GM21576 (cell line): ENCODE data around the gene PTPA.
A peak's percentile ranks its signal among the peaks of the same experiment; 100 is the strongest.

ENCODE experiments used
- ATAC-seq: cut with Tn5 transposase; IDR thresholded peaks from one replicate; pipeline ENCODE4 v1.9.1; 2021; ENCODE audit warnings: mild to moderate bottlenecking, moderate library complexity; ENCODE audit not compliant: unreplicated experiment

Gene PTPA

DNA sequence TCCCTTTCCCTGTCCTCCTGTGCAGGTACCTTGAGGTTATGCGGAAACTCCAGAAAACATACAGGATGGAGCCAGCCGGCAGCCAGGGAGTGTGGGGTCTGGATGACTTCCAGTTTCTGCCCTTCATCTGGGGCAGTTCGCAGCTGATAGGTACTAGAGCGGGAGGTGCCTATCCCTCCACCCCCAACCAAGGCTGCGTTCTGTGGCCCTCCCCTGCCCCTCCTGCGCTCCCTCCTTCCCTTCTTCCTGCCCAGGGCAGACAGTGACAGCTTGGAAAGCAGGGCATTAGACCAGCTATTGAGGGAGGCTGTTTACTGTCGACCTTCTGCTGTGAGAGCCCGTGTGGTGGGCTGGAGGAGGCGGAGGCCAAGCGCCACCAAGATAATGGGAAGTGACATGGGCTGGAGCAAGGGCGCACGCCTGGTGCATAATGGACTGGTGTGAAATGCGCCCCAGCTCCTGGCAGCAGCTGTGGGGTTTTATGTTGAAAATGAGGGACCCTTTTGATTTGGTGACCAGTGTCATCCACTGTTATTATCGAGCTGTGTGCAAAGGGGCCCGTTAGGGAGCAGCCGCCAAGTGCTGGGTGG lies 25.3 kb downstream of the PTPA start:
- no peak for ATAC-seq

DNA sequence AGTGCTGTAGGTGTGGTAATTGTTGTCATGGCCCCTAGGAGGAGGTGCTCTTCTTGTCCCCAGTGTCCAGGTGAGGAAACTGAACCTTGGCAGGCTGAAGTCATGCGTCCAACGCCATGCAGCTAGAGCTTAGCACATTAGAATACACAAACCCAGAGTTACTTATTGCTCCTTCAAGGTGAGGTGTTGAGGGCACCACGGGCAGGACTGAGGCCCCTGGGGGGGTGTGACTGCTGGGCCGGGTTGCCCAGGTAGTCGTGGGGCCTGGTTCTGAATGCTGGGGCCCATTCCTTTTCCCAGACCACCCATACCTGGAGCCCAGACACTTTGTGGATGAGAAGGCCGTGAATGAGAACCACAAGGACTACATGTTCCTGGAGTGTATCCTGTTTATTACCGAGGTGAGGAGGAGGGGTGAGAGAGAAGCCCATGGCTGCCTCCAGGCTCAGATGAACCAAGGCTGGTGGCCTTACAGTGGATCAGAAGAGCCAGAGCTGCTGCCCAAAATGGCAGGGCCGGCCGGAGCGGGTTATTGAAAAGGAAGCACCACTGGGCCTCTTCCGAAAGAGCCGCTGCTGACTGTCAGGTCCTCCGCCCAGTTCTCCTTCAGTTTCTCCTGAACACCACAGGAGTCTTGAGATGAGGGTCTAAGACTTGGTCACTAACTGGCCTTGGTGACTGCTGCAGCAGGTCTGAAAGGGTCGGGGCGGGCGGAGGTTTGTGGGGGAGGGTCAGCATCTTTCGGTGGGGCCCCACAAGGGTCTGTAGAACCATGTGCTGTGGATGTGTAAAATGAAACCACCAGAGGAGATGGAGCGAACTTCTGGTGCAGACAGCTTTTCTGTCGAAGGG lies 26.3 kb downstream of the PTPA start:
- no peak for ATAC-seq

DNA sequence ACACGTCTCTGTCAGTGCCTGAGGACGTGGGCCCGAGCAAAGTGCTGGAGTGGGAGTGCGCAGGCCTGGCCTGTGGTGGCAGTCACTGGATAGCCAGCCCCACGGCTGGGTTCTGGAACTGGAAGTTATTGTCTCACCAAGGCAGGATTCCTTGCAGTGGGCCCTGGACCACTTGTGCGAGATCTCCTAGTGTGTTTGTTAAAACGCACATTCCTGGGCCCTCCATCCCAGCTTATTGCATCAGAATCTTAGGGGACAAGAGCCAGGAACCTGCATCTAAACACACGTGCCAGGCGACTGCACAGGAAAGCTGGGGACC lies 26.9 kb downstream of the PTPA start:
- ATAC-seq = no peak

DNA sequence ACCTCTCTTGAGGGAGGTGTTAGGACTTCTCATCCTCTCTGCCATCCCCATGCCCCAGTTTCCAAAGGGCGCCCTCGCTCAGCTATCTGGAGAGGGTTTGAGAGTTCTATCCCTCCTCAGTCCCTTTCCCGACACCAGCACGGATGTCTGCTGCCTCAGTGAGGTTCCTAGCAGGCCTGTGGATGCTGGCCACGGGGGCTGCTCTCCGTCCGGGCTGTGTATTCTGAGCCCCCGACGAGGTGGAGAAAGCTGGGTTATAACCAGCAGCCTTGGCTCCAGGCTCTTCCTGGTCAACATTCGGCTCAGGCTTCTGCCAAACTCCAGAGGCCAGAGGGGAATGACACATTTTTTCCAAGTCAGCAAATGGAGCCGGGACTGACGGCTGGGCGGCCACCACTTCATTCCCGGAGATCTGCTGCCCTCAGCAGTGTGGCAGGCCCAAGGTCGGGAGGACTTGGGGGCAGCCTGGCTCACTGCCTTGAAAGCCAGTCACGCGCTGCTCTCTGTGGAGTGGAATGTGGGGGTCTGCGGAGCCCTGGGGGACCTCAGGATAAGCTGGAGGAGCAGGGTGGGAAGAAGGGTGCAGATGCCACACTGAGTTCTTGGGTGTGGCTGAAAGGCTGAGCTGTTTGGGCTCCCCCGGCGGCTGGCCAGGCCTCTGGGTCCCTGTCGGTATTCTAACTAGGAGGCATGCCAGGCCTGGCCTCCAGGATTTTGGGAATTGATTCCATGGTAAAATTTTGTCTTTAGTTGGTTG lies 27.4 kb downstream of the PTPA start:
- ATAC-seq = no peak

DNA sequence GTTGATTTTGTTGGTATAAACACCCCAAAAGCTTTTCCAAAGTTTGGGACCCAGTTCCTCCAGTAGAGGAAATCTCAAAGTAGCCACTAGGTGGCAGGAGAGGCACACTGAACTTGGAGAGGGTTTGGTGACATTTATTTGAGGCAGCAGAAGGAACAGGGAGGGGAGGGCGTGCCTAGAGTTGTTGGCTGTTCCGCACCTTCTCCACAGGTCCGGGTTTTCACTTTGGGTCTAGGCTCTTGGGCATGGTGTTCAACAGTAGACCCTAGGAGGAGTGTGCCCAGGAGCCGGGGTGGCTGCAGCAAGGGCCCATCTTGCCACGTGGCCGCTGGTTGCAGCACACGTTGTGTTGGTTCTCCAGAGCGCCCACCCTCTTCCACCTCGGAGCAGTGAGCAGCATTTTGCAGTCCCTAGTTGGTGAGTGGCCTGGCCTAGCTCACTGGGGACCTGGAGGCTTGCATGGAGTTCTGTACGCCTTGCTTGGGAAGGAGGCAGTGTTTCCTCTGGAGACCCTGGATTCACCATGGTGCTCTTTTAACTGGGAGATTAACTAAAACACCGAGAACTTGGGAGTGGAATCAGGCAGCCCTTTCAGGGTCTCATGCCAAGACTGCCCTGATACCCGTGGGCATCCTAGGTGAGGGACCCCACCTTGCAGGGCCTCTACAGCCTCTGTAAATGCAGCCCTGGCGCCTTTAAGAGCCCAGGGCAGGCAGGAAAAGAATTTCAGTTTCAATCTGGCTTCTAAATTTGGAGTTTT lies 28.2 kb downstream of the PTPA start:
- ATAC-seq = peak; percentile 14

DNA sequence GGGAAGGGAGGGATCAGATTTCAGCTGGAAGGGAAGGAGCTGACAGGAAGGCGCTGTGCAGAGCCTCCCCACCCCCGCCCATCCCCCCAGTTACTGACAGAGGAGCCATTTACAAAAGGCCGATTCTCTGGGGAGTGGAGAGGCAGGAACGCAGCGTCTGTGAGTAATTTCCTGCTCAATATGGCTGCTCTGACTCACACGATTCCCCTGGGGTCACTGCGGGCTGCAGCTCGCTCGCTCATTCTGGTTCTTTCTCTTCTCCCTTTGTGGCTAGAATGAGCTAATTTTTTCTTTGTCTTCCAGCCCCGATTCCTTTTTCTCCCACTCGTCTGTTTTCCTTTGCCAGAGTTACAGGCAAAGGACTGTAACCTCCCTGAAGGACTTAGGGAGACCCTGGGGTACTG lies 28.8 kb downstream of the PTPA start:
- ATAC-seq = peak; percentile 57

DNA sequence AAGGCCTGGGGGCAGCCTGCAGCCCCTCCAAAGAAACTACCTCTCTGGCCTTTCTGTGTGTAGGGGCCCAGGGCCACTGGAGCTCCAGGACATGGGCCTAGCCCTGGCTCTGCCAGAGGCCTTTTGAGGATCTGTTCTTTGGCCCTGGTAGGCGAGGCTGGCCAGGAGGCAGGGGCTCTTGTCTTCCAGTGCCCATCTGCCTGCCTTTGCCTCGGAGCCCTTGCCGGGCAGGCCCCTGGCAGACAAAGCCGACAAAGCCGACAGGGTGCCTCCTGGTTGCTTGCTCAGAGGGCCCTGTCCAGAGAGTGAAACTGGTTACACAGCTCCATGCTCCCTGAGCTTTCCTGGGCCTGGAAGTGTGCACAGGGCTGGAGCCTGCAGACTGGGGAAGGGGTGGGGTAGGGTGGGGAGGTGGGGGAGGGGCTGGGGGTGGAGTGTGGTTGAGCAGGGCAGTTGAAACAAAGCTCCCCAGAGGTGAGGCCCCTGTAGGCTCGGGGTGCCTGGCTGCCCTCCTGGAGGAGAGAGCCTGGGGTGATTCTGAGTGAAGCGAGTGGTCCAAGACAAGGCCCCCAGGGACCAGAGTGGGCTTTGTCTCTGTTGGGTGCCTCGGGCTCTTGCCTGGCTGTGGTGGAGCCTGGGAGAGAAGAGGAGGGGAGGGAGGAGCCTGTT lies 29.3 kb downstream of the PTPA start:
- ATAC-seq = peak; percentile 12

DNA sequence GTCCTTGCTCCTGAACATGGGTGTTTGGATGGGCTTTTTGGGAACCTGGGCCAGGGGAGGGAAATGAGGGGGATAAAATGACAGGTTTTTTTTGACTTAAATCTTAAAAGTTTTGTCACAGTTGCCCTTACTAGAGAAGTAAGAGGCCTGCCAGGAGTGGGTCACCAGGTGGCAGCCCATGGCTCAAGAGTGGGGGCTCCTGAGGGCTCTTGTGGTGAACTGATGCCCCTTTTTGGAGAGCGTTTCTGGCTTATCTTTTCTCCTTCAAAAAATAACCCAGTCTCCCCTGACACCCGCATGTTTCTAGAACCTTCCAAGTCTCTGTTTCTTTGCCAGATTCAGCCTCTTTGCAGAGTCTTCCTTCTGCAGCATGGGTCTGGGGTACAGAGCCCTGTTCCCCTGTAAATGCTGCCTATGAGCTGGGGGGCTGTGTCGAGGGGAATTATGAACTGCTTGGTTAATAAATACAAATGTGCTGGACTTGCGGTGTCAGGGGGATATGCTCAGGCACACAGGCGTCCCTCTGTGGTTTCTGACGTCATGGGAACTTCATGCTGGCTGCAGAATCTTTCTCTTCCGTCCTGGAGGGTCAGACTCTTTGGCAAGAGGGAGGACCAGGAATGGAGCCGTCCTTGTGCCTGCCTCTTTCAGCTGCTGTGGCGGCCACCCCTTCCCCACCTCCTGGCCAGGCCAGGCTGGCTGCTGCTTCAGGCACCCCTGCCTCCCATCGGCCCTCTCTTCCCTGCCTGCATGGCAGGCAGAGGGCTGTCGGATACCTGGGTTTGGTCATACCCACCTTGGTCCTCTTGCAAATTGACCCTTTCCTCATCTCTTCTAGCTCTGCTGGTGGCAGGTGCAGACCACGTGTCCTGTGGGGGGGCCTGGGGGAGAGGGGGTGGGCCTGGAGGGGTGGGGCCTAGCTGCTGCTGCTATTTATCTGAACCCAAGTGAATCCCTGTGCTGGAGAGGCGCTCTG lies 30.1 kb downstream of the PTPA start:
- no peak for ATAC-seq

DNA sequence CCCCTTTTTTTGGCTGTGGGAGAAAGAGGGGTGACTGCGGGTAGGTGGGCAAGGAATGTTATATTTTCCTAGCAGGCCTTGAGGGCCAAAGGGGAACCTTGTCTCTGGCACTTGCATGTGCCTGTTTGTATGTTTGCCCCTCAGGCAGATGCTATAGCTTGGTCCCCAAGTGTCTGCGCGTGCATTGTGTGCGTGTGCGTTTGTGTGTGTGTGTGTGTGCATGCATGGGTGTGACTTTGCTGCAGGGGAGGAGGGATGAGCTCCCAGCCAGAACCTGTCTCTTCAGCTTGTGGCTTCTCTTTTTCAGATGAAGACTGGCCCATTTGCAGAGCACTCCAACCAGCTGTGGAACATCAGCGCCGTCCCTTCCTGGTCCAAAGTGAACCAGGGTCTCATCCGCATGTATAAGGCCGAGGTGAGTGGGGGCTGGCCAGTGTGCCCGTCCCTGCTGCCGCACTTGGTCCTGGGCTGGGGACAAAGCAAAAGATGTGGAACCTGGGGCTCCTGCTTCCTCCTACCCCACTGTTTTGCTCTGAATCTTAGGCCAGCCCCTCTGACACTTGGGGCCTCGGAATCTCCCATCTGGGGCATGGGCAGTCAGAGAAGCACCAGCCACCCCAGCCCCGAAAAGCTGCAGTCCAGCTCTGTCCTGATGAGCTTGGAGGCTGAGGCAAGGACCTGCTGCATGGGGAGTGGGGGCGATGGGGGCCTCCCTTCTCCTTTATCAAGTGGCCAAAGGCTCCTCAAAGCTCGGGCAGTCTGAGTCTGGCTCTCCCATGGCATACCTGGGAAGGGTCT lies 31.1 kb downstream of the PTPA start:
- no peak for ATAC-seq

DNA sequence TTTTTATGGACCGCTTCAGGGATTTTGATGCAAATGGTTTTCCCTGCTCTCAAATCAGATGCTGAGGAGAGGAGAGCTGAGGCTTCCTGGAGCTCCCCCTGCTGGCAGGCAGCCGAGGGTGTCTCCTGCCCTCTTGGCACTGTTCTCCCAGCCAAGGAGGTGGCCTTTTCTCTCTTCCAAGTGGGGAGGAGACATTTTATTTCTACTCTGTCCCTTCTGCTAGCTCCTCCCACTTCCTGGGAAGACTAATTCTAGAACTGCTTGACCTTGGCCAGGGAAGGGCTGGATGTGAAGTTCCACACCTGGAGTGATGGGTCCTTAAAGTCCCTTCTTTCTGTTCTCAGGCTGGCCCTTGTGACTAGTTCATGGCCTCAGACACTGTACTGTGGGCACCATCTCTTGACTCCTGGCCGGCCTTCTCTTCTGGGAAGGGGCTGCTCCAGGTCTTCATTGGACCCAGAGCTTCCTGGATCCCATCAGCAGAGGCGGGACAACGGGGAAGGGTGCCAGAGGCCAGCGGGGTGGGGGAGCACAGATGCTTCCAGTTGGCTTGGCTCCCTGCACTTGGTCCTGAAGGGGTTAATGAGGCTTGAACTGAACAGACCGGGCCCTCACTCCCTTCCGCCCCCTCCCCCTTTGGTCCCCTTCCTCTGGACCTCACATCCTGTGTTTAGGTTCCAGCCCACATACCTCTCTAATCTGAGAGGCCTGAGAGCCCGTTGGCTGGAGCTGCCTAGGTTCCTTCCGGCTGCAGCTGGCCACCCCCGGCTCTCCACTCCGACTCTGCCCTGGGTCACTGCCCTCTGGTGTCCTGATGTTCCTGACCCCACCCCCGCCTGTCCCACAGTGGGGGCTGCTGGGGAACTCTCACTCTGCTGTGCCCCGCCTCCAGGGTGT lies 32.1 kb downstream of the PTPA start:
- no peak for ATAC-seq

DNA sequence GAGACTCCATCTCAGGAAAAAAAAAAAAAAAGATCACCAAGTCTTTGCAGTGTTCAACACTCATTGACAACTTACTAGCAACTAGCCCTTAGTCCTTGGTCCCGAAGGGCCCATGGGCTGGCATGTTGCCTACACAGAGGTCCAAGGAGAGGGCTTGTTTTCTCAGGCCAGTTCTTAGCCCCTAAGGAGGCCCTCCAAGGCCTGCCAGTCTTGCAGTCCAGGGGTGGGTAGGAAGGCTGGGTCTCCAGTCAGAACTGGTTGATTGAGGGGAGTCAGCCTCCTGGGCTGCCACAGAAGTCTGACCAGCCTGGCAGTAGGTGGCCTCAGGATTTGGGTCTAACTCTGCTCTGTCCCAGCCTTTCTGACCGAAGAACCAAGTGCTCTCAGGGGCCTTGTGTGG lies 34.1 kb downstream of the PTPA start:
- ATAC-seq = no peak

DNA sequence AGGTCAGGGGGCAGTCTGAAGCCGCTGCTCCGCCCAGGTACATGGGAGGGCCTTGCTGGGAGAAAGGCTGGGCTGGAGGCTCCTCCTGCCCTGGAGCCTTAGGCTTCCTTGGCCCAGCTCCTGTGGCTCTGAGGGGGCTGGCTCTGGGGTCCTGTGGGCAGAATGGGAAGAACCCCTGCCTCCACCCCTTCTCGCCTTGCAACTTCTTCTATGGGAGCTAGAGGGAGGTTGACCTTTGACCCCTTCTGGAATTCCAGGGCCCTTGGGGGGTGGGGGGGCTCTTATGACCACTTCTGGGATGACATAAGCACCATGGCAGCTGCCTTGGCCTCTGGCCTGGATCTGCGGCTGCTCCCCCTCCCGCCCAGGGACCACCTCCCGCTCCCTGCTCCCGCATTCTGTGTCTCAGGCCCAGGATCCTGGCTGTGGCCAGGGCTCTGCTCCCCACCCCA lies 34.7 kb downstream of the PTPA start:
- no peak for ATAC-seq

DNA sequence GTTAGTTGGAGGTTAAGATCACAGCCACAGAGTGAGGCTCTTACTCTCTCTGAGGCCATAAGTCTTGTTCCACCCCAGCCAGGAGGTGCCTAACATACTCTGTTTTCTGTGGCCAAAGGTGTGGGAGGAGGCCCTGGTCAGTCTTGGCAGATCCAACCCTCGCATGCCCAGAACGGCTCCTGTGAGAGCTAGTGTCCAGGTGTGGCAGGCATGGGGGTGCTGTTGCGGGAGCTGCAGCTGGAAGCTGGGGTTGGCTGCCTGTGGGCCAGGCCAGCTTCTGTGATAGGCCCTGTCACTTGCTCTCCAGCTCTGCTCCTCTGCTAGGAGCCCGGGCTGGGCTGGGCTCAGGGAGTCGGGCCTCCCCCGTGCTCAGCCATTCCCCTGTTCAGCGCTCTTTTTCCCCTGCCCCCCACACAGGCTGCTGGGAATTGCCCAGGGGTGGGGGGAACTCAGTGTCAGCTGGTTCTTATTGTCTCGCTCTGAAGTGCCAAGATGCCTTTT lies 35.3 kb downstream of the PTPA start:
- ATAC-seq = no peak

DNA sequence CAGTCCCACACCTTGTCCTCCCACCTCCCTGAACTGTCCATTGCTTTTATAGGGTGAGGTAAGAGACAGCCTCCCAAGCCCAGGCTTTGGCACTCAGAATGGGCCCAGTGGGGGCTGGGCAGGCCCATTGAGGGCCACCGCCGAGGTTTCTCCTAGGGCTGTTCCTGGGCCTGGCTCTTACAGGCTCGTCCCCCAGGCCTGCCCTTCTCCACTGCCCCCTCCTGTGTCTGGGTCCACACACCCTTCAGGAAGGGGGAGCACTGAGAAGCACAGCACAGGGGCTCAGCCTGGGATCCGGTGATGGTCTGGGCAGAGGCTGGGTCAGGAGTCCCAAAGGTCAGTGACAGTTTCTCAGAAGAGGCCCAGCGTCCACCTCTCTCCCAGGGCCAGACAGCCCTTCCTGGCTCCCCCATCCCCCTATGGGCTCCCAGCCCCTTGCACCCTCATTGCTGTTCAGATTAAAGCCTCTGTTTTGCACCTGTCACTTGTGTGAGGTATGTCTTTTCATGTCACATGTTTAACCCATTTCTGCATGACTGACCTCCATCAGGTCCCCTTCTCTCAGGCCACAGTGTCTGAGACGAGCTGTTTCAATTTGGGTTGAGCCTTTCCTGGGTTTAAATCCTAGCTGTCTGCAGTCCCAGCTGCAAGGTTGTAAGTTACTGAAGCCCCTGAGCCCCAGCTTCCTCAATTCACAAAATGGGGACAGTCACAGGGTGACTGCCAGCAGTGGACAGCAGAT lies 37.4 kb downstream of the PTPA start:
- ATAC-seq = no peak

DNA sequence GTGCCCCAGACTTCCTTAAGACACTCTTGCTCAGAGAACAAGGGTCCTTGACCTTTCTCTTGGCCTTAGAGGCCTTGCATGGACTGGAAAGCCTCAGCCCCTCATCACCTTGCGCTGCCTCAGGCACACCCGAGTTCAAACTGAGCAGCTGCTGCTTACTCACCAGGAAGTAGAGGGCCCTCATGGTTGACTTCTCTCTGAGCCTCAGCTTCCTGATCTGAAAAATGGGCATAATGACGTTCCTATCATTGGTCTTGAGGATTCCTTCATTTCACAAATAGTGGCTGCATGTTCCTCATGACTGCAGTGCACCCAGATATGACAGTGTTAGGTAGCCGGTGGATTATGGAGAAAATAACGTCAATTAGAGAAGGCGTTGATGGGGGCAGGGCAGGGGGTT lies 38.2 kb downstream of the PTPA start:
- ATAC-seq = no peak

DNA sequence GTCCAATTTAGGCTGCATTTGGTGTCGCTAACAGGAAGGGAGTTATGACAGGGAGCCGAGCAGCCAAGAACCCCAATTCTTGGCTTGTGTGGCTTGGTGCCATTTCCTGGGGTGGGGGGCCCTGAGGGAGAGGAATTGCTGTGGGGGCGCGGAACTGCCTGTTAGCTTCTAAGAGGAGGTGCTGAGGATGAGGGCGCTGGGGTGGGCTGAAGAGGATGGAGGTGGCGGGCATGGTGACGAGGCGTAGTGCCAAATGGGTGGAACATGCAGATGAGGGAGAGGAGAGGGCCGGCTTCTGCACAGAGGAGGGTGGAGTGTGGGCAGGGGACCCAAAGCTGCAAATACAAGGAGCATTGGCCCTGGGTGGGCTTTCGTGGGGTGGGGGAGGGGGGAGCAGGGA lies 38.9 kb downstream of the PTPA start:
- ATAC-seq = no peak

DNA sequence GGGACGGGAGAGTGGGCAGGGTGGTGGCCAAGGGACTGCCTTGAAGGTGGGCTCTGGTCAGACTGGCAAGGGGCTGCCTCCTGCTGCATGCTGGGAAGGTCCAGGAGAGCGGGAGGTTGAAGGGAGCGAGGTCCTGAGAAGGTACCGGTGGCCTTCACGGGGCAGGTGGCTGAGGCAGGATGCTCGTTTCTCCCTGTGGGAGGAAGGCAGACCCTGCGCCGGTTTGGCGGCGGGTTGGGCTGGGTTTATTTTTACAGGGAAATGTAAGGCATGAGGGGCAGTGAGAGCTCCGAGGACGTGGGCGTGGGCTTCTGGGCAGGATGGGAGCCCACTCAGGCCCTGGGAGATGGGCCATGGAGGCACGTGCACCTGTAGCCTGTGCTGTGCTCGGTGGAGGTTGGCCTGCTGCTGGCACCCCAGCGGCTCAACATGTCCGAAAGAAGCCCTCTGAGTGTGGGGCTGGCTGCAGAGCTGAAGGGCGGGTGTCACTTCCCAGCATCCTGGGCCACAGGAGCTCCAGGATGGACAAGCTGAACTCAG lies 39.5 kb downstream of the PTPA start:
- no peak for ATAC-seq
